Lower leg skin (tissue), 3 donors: ENCODE results near the gene C2CD3.

Experiments
- CTCF ChIP-seq, 3 donors: fragments of 450-650 bp; IDR thresholded peaks; one replicate each; pipeline ENCODE4 v1.5.1; 2016; ENCODE audit warnings: antibody characterized with exemption in 3 of 3, mild to moderate bottlenecking in 3 of 3, moderate library complexity in 2 of 3
- POLR2A ChIP-seq, 2 donors: fragments of 450-650 bp; IDR thresholded peaks; one replicate each; pipeline ENCODE4 v1.6.1; 2016 to 2017; ENCODE audit warnings: antibody characterized with exemption in 2 of 2, mild to moderate bottlenecking in 1 of 2, moderate library complexity in 1 of 2

GRCh38 chr11:74007691-74008372 lies 163.0 kb downstream of the C2CD3 start:
- no peak for TF ChIP-seq CTCF (IDR thresholded peaks at IDR 0.05)
- no peak for TF ChIP-seq POLR2A (IDR thresholded peaks at IDR 0.05)
